Omental fat pad (tissue), 4 donors: ENCODE measurements around the gene AGBL1. TPM values are rescaled to one million over a fixed set of nuclear protein-coding genes. Genes with fewer than 3 reads are reported as not detected.

Experiments
- ATAC-seq: fragments of 150-250 bp; one replicate; pipeline ENCODE4 v1.9.1; 2016; ENCODE audit warnings: mild to moderate bottlenecking, moderate library complexity; ENCODE audit not compliant: low FRiP score
- DNase-seq: peaks from one replicate; pipeline ENCODE4 v3.0.0-alpha.2; 2019; ENCODE audit warnings: low spot score
- total RNA-seq, 4 donors: library from RNA; depleted of rRNA; stranded (reverse); fragments of >200 nt; gene quantifications; one replicate each; pipeline ENCODE4 v1.1.0, GENCODE V29; 2016
- TF ChIP-seq, protein P1 (sequence below), 3 donors: fragments of 450-650 bp; IDR thresholded peaks; one replicate each; pipeline ENCODE4 v1.5.1; 2016 to 2017; ENCODE audit warnings: antibody characterized with exemption in 3 of 3, mild to moderate bottlenecking in 3 of 3, moderate library complexity in 2 of 3

Gene AGBL1
- total RNA-seq, 4 donors from 2014 or later: not detected

DNA sequence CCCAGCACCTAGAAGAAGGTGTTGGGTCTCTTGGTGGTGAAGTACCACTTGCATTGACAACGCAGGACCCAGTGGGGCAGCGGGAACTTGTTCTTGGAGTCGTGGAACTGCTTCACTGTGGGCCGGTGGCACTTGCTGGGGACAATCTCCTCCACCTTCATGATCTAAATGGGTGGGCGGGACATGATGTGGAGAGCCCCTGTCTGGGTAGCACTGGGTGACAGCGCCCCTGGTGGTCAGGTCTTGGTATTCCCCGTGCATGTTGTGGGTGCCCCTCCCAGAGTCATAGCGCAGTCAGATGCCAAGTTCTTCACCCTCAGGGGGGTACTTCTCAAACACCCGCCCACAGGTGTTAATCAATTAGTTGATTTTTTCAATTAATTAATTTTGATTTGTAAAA is 60.2 kb downstream of the AGBL1 start:
- DNase-seq (no peak), ATAC-seq (no peak)
- TF ChIP-seq, protein P1, sequence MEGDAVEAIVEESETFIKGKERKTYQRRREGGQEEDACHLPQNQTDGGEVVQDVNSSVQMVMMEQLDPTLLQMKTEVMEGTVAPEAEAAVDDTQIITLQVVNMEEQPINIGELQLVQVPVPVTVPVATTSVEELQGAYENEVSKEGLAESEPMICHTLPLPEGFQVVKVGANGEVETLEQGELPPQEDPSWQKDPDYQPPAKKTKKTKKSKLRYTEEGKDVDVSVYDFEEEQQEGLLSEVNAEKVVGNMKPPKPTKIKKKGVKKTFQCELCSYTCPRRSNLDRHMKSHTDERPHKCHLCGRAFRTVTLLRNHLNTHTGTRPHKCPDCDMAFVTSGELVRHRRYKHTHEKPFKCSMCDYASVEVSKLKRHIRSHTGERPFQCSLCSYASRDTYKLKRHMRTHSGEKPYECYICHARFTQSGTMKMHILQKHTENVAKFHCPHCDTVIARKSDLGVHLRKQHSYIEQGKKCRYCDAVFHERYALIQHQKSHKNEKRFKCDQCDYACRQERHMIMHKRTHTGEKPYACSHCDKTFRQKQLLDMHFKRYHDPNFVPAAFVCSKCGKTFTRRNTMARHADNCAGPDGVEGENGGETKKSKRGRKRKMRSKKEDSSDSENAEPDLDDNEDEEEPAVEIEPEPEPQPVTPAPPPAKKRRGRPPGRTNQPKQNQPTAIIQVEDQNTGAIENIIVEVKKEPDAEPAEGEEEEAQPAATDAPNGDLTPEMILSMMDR (IDR thresholded peaks at IDR 0.05): no peak

DNA sequence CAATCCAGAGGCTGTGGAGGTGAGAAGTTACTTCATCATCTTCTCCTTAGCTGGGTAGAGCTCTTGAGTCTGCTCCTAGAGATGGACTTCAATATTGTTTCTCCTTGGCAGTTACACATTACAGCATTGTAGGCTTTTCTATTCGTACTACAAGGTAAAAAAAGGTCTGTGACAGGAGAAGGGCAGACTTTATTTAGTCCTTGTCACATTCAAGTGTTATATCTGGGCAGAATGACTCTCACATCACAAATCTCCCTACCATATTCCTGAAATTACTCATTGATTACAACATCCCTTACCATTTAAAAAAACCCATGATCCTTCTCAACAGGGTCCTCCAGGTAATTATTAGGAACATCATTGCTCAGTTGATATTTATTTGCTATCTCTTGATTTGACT is 75.0 kb downstream of the AGBL1 start:
- DNase-seq (no peak), ATAC-seq (no peak)
- TF ChIP-seq, protein P1 (IDR thresholded peaks at IDR 0.05): no peak

DNA sequence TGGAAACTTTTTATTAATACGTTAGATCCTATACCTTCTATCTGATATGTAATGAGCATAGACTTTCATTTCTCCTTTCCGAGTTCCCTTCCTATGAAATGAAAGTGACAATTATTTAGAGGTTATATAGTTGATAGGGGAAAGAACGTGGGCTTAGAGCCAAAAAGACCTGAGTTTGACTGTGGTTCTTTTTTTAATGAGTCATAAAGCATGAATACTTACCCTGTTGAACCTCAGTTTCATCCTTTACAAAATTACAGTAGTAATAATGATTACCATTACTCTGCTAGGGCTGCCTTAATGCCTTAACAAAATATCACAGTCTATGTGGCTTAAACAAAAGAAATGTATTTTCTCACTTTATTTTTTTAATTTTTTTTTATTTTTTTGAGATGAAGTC is 75.9 kb downstream of the AGBL1 start:
- TF ChIP-seq, protein P1 (IDR thresholded peaks at IDR 0.05): no peak
- ATAC-seq (no peak), DNase-seq (no peak)

DNA sequence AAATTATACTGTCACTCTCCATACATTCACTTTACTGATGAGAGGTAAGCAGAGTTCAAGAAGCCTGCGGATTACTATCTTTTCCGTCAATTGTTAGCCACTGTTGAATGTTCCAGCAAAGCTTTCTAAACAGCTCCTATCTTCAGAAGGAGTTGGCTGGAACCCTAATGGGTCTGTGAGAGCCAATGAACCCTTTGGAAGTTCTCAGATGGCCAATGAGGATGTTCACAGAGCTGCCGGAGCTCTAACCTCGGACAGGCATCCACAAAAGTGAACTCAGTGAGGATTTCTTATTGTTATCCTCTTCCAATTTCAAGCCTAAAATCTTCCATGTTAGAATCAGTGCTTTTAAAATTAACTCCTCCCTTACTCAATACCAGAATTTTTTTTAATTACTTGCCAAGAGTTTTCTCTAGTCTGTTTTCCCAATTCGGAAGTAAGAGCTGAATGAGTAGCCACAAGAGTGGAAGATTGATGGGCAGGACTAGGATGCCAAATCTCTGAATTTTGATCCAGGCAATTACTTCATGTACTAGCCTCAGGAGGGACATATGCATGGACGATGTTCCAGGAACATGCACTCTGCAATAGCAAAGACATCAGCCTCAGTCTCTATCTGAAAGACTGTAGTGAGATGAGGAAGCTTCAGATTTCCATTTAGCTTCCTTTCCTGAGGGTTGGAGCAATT is 78.1 kb downstream of the AGBL1 start:
- TF ChIP-seq, protein P1 (IDR thresholded peaks at IDR 0.05): no peak
- ATAC-seq (no peak), DNase-seq (no peak)

DNA sequence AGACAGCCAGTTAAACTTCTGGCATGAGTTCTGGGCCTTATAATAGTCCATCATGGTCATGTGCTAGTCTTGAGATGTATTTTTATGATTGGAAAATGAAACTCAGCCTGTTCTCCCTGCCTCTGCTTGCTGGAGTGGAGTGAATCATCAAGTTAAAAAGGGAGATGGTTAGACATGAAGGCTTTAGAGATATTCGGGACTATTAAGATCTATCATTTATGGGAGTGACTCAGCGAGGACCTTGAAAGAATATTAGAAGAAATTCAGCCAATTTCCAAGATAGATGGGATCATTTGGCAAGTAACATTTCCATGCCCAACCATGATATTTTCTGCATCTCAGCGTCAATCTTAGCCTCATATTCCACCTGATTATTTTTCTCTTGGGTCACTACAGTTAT is 79.8 kb downstream of the AGBL1 start:
- TF ChIP-seq, protein P1 (IDR thresholded peaks at IDR 0.05): no peak
- ATAC-seq (no peak), DNase-seq (no peak)

DNA sequence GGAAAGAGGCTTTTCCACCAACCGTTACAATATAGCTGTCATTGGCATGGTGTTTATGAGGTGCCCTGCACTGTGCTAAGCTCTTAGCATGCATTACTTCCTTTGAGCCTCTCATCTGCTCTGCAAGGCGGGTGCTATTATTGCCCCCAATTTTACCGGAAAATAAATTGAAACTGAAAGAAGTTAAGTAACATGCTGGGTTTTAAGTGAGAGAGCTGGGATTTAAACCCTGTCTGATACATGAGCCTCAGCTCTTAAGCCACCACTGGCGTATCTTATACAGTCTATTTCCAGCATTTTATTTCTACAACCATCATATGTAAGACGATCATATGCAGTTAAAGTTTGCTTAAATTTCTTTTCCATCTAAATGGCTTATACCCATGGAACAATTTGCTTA is 81.6 kb downstream of the AGBL1 start:
- TF ChIP-seq, protein P1 (IDR thresholded peaks at IDR 0.05): no peak
- no peak for ATAC-seq

DNA sequence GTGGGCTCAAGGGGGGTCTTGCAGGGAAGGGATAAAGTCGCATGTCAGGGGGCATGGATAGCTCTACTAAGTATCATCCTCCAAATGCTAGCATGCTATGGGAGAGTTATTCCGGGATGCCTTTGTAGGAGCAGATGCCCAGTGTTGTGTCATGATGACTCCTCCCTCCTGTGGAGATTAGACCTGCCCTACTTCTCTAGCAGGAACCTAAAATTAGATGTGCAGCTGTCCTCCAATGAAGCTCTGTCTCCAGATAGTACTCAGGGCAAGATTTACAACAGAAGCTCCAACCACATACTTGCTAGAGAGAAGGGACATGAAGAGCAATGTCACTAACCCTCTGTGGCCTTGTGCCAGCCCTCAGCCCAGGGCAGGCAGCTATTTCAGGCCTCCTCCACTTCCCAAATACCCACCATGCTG is 82.5 kb downstream of the AGBL1 start:
- ATAC-seq (no peak), DNase-seq (no peak)
- TF ChIP-seq, protein P1 (IDR thresholded peaks at IDR 0.05): no peak

More for the DNA sequence above, 81.6 kb downstream of the AGBL1 start:
- no peak for DNase-seq
